ENCODE results near the gene TRPC4AP.

TRPC4AP gene

GRCh38 chr20:34984756-34985261, 107.8 kb downstream of the TRPC4AP start:
- peak; percentile 36 for DNase-seq

- peak; percentile 34 for DNase-seq
Measured at GRCh38 chr20:34983995-34984735, 108.4 kb downstream of the TRPC4AP start.

- peak; percentile 17 for DNase-seq
Measured at GRCh38 chr20:34983089-34983820, 109.4 kb downstream of the TRPC4AP start.

GRCh38 chr20:34982270-34983088, 110.1 kb downstream of the TRPC4AP start:
- DNase-seq = peak; percentile 20

- DNase-seq = peak; percentile 57
Measured at GRCh38 chr20:34980543-34981233, 111.9 kb downstream of the TRPC4AP start.

- DNase-seq = peak; percentile 31
Measured at GRCh38 chr20:34979366-34980153, 113.0 kb downstream of the TRPC4AP start.

GRCh38 chr20:34978092-34978744, 114.4 kb downstream of the TRPC4AP start:
- DNase-seq = peak; percentile 9

- peak; percentile 39 for DNase-seq
Measured at GRCh38 chr20:34977365-34978091, 115.1 kb downstream of the TRPC4AP start.

GRCh38 chr20:34976286-34976685, 116.3 kb downstream of the TRPC4AP start:
- peak; percentile 10 for DNase-seq

- DNase-seq = peak; percentile 7
Measured at GRCh38 chr20:34974246-34974645, 118.4 kb downstream of the TRPC4AP start.

- DNase-seq = peak; percentile 16
Measured at GRCh38 chr20:34971561-34972235, 120.9 kb downstream of the TRPC4AP start.

- DNase-seq = peak; percentile 38
Measured at GRCh38 chr20:34970846-34971560, 121.6 kb downstream of the TRPC4AP start.

GRCh38 chr20:34970193-34970840, 122.3 kb downstream of the TRPC4AP start:
- DNase-seq = peak; percentile 21

- no peak for DNase-seq
Measured at GRCh38 chr20:34968042-34968775, 124.4 kb downstream of the TRPC4AP start.

GRCh38 chr20:34967421-34967820, 125.2 kb downstream of the TRPC4AP start:
- no peak for DNase-seq

- DNase-seq = no peak
Measured at GRCh38 chr20:34965051-34965450, 127.6 kb downstream of the TRPC4AP start.

- DNase-seq = no peak
Measured at GRCh38 chr20:34964486-34964885, 128.1 kb downstream of the TRPC4AP start.

All from left hindlimb (tissue), 1 donor.